ENCODE measurements around the gene TRMT1.

TRMT1 gene

DNA sequence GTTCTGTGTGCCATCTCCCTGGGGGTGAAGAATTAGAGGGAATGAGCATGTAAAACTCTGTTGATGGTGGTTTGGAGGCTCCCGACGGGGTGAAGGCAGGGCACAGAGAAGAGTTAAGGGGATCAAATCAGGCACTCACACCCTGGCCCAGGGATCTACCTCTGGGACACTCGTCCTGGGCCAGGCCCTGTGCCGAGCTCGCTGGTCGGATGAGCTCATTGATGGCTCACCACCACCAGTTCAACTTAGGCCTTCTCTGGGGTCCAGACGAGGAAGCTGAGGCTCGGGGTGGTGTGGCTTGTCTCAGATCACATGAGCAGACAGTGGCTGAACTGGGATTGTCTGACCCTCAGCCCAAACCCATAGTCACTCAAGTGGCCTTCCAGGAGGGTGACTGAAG lies 3.1 kb upstream of the TRMT1 start:
- TF ChIP-seq FOXK2 (IDR thresholded peaks at IDR 0.05) = no peak
- no peak for TF ChIP-seq ARNT (IDR thresholded peaks at IDR 0.05)
- TF ChIP-seq L3MBTL2 (conservative IDR thresholded peaks at IDR 0.05) = no peak
- TF ChIP-seq, protein P1, sequence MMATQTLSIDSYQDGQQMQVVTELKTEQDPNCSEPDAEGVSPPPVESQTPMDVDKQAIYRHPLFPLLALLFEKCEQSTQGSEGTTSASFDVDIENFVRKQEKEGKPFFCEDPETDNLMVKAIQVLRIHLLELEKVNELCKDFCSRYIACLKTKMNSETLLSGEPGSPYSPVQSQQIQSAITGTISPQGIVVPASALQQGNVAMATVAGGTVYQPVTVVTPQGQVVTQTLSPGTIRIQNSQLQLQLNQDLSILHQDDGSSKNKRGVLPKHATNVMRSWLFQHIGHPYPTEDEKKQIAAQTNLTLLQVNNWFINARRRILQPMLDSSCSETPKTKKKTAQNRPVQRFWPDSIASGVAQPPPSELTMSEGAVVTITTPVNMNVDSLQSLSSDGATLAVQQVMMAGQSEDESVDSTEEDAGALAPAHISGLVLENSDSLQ (IDR thresholded peaks at IDR 0.05) = no peak
- TF ChIP-seq CTBP1 (IDR thresholded peaks at IDR 0.05; ENCODE audit: borderline replicate concordance) = no peak
- TF ChIP-seq SP1 (IDR thresholded peaks at IDR 0.05) = no peak
- TF ChIP-seq SUZ12 (IDR thresholded peaks at IDR 0.05) = no peak
- no peak for TF ChIP-seq HDGF (IDR thresholded peaks at IDR 0.05; ENCODE audit: borderline replicate concordance)
- no peak for TF ChIP-seq FOXM1 (IDR thresholded peaks at IDR 0.05; ENCODE audit: borderline replicate concordance)
- TF ChIP-seq NFRKB (IDR thresholded peaks at IDR 0.05) = no peak
- TF ChIP-seq ELF4 (IDR thresholded peaks at IDR 0.05) = no peak
- TF ChIP-seq ZNF384 (IDR thresholded peaks at IDR 0.05) = no peak
- no peak for TF ChIP-seq TARDBP (IDR thresholded peaks at IDR 0.05)
- no peak for TF ChIP-seq FOXA1 (IDR thresholded peaks at IDR 0.05)
- TF ChIP-seq BHLHE40 (IDR thresholded peaks at IDR 0.05; ENCODE audit: borderline replicate concordance) = no peak
- no peak for TF ChIP-seq LEF1 (IDR thresholded peaks at IDR 0.05; ENCODE audit: borderline replicate concordance)
- CTCF ChIA-PET = interaction anchor here (0.9 kb wide), 1 partner anchor 154 kb away, joined by 4 read pairs; no protein-coding TSS in a partner anchor
- no peak for DNase-seq (ENCODE audit: extremely low spot score)
- POLR2A ChIA-PET = interaction anchor here (0.8 to 3.5 kb wide), 4 partner anchors 9 to 174 kb away, joined by 3 to 25 read pairs (median 3); partner anchors contain the start of gene RAD23A

DNA sequence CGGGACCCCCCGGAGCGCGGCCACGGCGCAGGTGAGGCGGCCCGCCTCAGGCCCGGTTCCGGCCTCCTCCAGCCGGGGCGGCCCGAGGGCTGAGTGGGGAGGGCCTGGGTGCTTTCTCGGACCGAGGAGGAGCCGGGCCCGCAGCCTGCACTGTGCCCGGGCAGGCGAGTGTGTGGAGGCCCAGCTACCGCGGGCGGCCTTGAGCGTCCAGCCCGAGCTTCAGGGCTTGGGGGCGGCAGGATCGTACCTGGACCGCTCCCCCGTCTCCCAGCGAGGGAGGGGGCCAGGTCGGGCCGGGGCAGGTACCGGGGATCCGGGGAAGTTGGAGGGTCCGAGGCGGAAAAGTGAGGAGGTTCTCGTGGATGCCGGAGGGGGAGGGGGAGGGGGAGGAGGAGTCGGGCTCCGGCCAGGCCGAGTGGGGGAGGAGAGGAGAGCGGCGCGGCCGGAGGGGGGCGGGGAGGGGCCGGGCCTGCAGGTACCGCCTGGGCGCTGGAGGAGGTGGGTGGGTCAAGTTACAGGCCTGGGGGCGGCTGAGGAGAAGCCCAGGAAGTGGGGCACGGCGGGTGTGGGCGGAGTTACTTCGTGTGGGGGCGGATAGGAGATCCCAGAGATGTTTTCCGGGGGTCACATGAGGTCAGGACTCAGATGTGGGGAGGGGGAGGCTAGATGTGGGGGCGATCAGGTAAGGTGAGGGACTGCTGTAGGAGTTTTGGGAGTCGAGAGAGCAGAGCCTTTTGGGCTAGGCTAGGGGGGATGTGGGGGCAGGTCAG lies 2.1 kb upstream of the TRMT1 start:
- POLR2A ChIA-PET = interaction anchor here (0.8 to 3.5 kb wide), 10 partner anchors 10 to 173 kb away, joined by 3 to 25 read pairs (median 3); partner anchors contain the start of genes IER2, RAD23A and STX10
- CTCF ChIA-PET = no interaction called here
- DNase-seq (ENCODE audit: extremely low spot score) = peak; percentile 63
- no peak for TF ChIP-seq CTBP1 (IDR thresholded peaks at IDR 0.05; ENCODE audit: borderline replicate concordance)
- TF ChIP-seq FOXM1 (IDR thresholded peaks at IDR 0.05; ENCODE audit: borderline replicate concordance) = no peak
- no peak for TF ChIP-seq ARNT (IDR thresholded peaks at IDR 0.05)
- TF ChIP-seq ELF4 (IDR thresholded peaks at IDR 0.05) = no peak
- no peak for TF ChIP-seq LEF1 (IDR thresholded peaks at IDR 0.05; ENCODE audit: borderline replicate concordance)
- TF ChIP-seq, protein P1 (IDR thresholded peaks at IDR 0.05) = no peak
- TF ChIP-seq HDGF (IDR thresholded peaks at IDR 0.05; ENCODE audit: borderline replicate concordance) = no peak
- no peak for TF ChIP-seq NFRKB (IDR thresholded peaks at IDR 0.05)
- no peak for TF ChIP-seq BHLHE40 (IDR thresholded peaks at IDR 0.05; ENCODE audit: borderline replicate concordance)
- no peak for TF ChIP-seq TARDBP (IDR thresholded peaks at IDR 0.05)
- no peak for TF ChIP-seq FOXK2 (IDR thresholded peaks at IDR 0.05)
- no peak for TF ChIP-seq L3MBTL2 (conservative IDR thresholded peaks at IDR 0.05)
- no peak for TF ChIP-seq FOXA1 (IDR thresholded peaks at IDR 0.05)

- TF ChIP-seq FOXK2 (IDR thresholded peaks at IDR 0.05) (no peak), FOXM1 (IDR thresholded peaks at IDR 0.05; ENCODE audit: borderline replicate concordance) (0 out of 2 replicates have a peak, but pooled peaks have one; percentile 34), ARNT (IDR thresholded peaks at IDR 0.05) (peak; percentile 33; the same call in 1 of the 2 replicates), FOXA1 (IDR thresholded peaks at IDR 0.05) (no peak), L3MBTL2 (conservative IDR thresholded peaks at IDR 0.05) (no peak), SP1 (IDR thresholded peaks at IDR 0.05) (no peak)
- TF ChIP-seq, protein P1 (IDR thresholded peaks at IDR 0.05) = no peak
- ChIA-PET POLR2A (interaction anchor here (0.9 to 3.5 kb wide), 8 partner anchors 17 to 64 kb away, joined by 3 to 25 read pairs (median 4); partner anchors contain the start of genes IER2 and STX10), CTCF (interaction anchor here (0.5 to 0.8 kb wide), 2 partner anchors 141 to 146 kb away, joined by 3 to 4 read pairs; no protein-coding TSS in a partner anchor)
- peak; percentile 98 for DNase-seq (ENCODE audit: extremely low spot score)
Observed at GRCh38 chr19:13117772-13118423, 1.4 kb upstream of the TRMT1 start, which contains the start of gene NACC1. TSS of gene NACC1 (plus strand) at chr19:13118264. CDS start at chr19:13135208, 16,944 bp downstream.

GRCh38 chr19:13117176-13117771 lies 734 bp upstream of the TRMT1 start:
- no peak for DNase-seq (ENCODE audit: extremely low spot score)
- ChIA-PET POLR2A (interaction anchor here (0.9 to 3.5 kb wide), 8 partner anchors 16 to 65 kb away, joined by 3 to 25 read pairs (median 4); partner anchors contain the start of genes IER2 and STX10), CTCF (interaction anchor here (0.8 kb wide), 1 partner anchor 140 kb away, joined by 3 read pairs; no protein-coding TSS in a partner anchor)
- TF ChIP-seq NFRKB (IDR thresholded peaks at IDR 0.05) = no peak
- TF ChIP-seq ZNF384 (IDR thresholded peaks at IDR 0.05) = peak; percentile 58
- TF ChIP-seq ELF4 (IDR thresholded peaks at IDR 0.05) = no peak

- ChIA-PET CTCF (no interaction called here), POLR2A (no interaction called here)
- TF ChIP-seq NFRKB (IDR thresholded peaks at IDR 0.05) = no peak
- no peak for DNase-seq (ENCODE audit: extremely low spot score)
Observed at GRCh38 chr19:13115936-13116281, 631 bp downstream of the TRMT1 start.

- POLR2A ChIA-PET = no interaction called here
- TF ChIP-seq FOXM1 (IDR thresholded peaks at IDR 0.05; ENCODE audit: borderline replicate concordance) = no peak
- no peak for TF ChIP-seq NFRKB (IDR thresholded peaks at IDR 0.05)
- TF ChIP-seq HDGF (IDR thresholded peaks at IDR 0.05; ENCODE audit: borderline replicate concordance) = no peak
- TF ChIP-seq L3MBTL2 (conservative IDR thresholded peaks at IDR 0.05) = no peak
- TF ChIP-seq ELF4 (IDR thresholded peaks at IDR 0.05) = no peak
- no peak for TF ChIP-seq SP1 (IDR thresholded peaks at IDR 0.05)
- TF ChIP-seq, protein P1 (IDR thresholded peaks at IDR 0.05) = no peak
- no peak for TF ChIP-seq FOXA1 (IDR thresholded peaks at IDR 0.05)
- TF ChIP-seq BHLHE40 (IDR thresholded peaks at IDR 0.05; ENCODE audit: borderline replicate concordance) = no peak
- TF ChIP-seq CTBP1 (IDR thresholded peaks at IDR 0.05; ENCODE audit: borderline replicate concordance) = no peak
- no peak for TF ChIP-seq TARDBP (IDR thresholded peaks at IDR 0.05)
- no peak for TF ChIP-seq FOXK2 (IDR thresholded peaks at IDR 0.05)
- no peak for TF ChIP-seq ZNF384 (IDR thresholded peaks at IDR 0.05)
- no peak for TF ChIP-seq SUZ12 (IDR thresholded peaks at IDR 0.05)
- CTCF ChIA-PET = no interaction called here
- no peak for DNase-seq (ENCODE audit: extremely low spot score)
Observed at GRCh38 chr19:13112555-13112954, 4.0 kb downstream of the TRMT1 start.
